ENCODE results near the gene CHIA. TPM values are rescaled to one million over a fixed set of nuclear protein-coding genes. Genes with fewer than 3 reads are reported as not detected.
"Not testable (repeated sequence)": the region's sequence is repeated elsewhere in the genome, so short reads cannot be mapped to it uniquely, and the experiment has no call there.

CHIA gene
- total RNA-seq, 4 donors from 2014 or later = not detected

DNA sequence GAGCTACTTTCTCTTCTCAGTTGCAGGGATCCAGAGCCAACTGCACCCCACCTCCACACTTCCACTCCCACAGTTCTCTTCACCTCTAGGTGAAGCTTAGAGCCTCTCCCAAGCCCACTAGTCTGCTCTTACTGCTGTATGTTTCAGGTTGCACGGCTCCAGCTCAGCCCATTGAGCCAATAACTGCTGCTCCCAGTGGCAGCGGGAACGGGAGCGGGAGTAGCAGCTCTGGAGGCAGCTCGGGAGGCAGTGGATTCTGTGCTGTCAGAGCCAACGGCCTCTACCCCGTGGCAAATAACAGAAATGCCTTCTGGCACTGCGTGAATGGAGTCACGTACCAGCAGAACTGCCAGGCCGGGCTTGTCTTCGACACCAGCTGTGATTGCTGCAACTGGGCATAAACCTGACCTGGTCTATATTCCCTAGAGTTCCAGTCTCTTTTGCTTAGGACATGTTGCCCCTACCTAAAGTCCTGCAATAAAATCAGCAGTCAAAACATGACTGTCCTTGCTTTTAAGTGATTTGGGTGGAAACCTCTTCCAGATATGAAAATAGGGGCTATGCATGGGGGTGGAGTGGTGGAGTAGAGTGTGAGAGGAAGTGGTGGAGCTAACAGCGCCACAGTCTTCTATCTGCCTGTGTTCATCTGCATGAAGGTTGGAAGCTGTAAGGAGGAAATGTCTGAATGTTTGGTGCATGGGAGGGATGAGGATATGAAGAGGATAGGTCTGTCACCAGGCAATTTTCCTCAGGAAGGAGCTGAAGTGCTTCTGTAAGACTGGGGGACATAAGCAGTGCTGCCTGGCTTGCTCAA is 29.6 kb downstream of the CHIA start:
- Histone ChIP-seq H3K36me3 (no peaks in the 10 kb centered on the region), H3K27me3 (no peaks in the 10 kb centered on the region), H3K9me3 (no peaks in the 10 kb centered on the region), H3K27ac (no peak overlapping the region), H3K4me1 (no peaks in the 10 kb centered on the region), H3K4me3 (no peak overlapping the region)
- 77 to 88% methylated on average over 1 to 3 of the region's 12 CpGs for WGBS, 2 donors (ENCODE audit: low coverage in 1 of 2)
- no peak for ATAC-seq
- TF ChIP-seq POLR2AphosphoS5 (IDR thresholded peaks at IDR 0.05) = no peak
- TF ChIP-seq, protein P1, sequence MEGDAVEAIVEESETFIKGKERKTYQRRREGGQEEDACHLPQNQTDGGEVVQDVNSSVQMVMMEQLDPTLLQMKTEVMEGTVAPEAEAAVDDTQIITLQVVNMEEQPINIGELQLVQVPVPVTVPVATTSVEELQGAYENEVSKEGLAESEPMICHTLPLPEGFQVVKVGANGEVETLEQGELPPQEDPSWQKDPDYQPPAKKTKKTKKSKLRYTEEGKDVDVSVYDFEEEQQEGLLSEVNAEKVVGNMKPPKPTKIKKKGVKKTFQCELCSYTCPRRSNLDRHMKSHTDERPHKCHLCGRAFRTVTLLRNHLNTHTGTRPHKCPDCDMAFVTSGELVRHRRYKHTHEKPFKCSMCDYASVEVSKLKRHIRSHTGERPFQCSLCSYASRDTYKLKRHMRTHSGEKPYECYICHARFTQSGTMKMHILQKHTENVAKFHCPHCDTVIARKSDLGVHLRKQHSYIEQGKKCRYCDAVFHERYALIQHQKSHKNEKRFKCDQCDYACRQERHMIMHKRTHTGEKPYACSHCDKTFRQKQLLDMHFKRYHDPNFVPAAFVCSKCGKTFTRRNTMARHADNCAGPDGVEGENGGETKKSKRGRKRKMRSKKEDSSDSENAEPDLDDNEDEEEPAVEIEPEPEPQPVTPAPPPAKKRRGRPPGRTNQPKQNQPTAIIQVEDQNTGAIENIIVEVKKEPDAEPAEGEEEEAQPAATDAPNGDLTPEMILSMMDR (IDR thresholded peaks at IDR 0.05) = no peak
- TF ChIP-seq POLR2A (IDR thresholded peaks at IDR 0.05) = no peak
- TF ChIP-seq EP300 (IDR thresholded peaks at IDR 0.05) = no peak

DNA sequence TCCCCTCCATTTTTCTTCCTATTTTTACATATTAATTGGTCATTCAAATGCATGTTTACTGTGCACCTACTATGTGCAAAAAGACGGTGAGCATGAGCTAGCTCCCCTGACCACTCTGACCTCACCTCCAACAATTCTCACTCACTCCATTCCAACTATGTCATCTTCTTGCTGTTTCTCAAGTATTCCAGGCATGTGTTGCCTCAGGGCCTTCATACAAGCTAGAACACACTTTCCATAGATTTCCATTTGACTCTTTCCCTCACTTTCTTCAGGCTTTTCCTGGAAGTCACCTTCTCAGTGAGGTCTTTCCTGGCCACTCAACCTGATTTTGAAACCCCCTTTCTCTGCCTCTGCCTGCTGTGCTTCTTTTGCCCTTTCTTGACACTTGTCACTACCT is 32.6 kb downstream of the CHIA start:
- no peak for ATAC-seq
- no peaks in the 10 kb centered on the region for H3K4me1 ChIP-seq
- no peak overlapping the region for H3K27ac ChIP-seq
- no peak overlapping the region for H3K4me3 ChIP-seq
- H3K36me3 ChIP-seq = no peaks in the 10 kb centered on the region
- H3K9me3 ChIP-seq = peaks cover 0 to 11% (median 0%) of the 10 kb centered on the region in 3 donors
- TF ChIP-seq POLR2A (IDR thresholded peaks at IDR 0.05) = no peak
- TF ChIP-seq EP300 (IDR thresholded peaks at IDR 0.05) = no peak
- TF ChIP-seq, protein P1 (IDR thresholded peaks at IDR 0.05) = no peak
- no peaks in the 10 kb centered on the region for H3K27me3 ChIP-seq
- whole genome bisulfite sequencing, 2 donors (ENCODE audit: low coverage in 1 of 2) = 78 to 90% methylated on average over 1 of the region's 1 CpG

DNA sequence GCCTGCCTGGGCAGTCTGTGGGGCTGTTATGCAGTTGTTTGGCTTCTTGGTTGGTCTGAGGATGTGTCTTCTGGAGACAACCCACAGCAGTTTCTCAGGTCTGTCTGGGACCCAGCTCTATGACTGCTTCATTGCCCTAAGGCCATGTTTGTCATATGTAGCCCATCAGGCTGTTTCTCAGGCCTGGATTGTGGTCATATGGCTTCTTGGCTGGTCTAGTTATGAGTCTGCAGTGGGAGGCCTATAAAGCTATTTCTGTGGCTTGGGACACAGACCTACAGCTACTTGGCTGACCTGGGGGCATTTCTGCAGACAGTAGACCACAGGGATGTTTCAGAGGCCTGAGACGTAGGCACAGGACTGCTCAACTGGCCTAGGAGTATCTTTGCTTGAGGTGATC is 41.5 kb downstream of the CHIA start:
- Histone ChIP-seq H3K27me3 (peaks cover 7% of the 10 kb centered on the region), H3K27ac (no peak overlapping the region), H3K9me3 (peaks cover 0 to 28% (median 0%) of the 10 kb centered on the region in 3 donors), H3K36me3 (no peaks in the 10 kb centered on the region), H3K4me3 (no peak overlapping the region), H3K4me1 (no peaks in the 10 kb centered on the region)
- TF ChIP-seq POLR2A (IDR thresholded peaks at IDR 0.05) (no peak), POLR2AphosphoS5 (IDR thresholded peaks at IDR 0.05) (no peak), EP300 (IDR thresholded peaks at IDR 0.05) (no peak)
- TF ChIP-seq, protein P1 (IDR thresholded peaks at IDR 0.05) = no peak
- no peak for ATAC-seq
- no CpG with 5 or more reads among the region's 1 CpG for WGBS, 2 donors (ENCODE audit: low coverage in 1 of 2)

DNA sequence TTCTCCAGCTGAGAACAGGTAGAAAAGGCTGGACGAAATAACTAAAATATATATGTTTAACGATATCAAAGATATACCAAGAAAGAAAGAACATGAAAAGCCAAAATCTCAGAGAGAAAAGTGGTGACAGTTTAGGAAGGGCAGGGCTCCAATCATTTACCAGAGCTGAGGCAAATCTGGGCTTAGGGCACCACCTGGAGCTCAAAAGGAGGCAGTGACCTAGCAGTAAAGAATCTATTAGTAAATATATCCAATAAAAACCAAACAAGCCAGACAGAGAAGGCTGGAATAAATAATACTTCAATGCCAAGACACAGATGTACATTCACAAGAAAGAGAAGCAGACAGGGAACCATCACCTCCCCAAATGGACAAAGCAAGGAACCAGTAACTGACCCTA is 43.5 kb downstream of the CHIA start:
- WGBS, 2 donors (ENCODE audit: low coverage in 1 of 2) = 47 to 55% methylated on average over 2 of the region's 2 CpGs
- TF ChIP-seq EP300 (IDR thresholded peaks at IDR 0.05) = no peak
- no peak for TF ChIP-seq POLR2A (IDR thresholded peaks at IDR 0.05)
- TF ChIP-seq POLR2AphosphoS5 (IDR thresholded peaks at IDR 0.05) = no peak
- TF ChIP-seq, protein P1 (IDR thresholded peaks at IDR 0.05) = no peak
- Histone ChIP-seq H3K9me3 (peaks cover 0 to 9% (median 0%) of the 10 kb centered on the region in 3 donors), H3K27ac (no peak overlapping the region), H3K4me1 (no peaks in the 10 kb centered on the region), H3K4me3 (no peak overlapping the region), H3K36me3 (no peaks in the 10 kb centered on the region), H3K27me3 (peaks cover 7% of the 10 kb centered on the region)
- ATAC-seq = no peak

DNA sequence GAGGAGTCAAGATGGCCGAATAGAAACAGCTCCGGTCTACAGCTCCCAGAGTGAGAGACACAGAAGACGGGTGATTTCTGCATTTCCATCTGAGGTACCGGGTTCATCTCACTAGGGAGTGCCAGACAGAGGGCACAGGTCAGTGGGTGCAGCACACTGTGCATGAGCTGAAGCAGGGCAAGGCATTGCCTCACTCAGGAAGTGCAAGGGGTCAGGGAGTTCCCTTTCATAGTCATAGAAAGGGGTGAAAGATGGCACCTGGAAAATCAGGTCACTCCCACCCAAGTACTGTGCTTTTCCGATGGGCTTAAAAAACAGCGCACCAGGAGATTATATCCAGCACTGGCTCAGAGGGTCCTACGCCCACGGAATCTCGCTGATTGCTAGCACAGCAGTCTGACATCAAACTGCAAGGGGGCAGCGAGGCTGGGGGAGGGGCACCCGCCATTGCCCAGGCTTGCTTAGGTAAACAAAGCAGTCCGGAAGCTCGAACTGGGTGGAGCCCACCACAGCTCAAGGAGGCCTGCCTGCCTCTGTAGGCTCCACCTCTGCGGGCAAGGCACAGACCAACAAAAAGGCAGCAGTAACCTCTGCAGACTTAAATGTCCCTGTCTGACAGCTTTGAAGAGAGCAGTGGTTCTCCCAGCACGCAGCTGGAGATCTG is 44.7 kb downstream of the CHIA start:
- not testable (repeated sequence) for H3K36me3 ChIP-seq, H3K27ac ChIP-seq, H3K4me3 ChIP-seq, ATAC-seq, H3K9me3 ChIP-seq, H3K27me3 ChIP-seq, H3K4me1 ChIP-seq
- 64 to 73% methylated on average over 3 to 6 of the region's 15 CpGs for WGBS, 2 donors (ENCODE audit: low coverage in 1 of 2)

DNA sequence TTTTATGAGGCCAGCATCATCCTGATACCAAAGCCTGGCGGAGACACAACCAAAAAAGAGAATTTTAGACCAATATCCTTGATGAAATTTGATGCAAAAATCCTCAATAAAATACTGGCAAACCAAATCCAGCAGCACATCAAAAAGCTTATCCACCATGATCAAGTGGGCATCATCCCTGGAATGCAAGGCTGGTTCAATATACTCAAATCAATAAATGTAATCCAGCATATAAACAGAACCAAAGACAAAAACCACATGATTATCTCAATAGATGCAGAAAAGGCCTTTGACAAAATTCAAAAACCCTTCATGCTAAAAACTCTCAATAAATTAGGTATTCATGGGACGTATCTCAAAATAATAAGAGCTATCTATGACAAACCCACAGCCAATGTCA is 48.2 kb downstream of the CHIA start:
- H3K27ac ChIP-seq, H3K4me3 ChIP-seq, H3K9me3 ChIP-seq, H3K4me1 ChIP-seq, ATAC-seq, H3K27me3 ChIP-seq, H3K36me3 ChIP-seq: not testable (repeated sequence)
- 94% methylated on average over 2 of the region's 2 CpGs; no CpG with 5 or more reads in 1 of the 2 donors for WGBS, 2 donors (ENCODE audit: low coverage in 1 of 2)

Data from gastroesophageal sphincter (tissue), 4 donors.